ENCODE measurements around the gene KRT72. TPM values are rescaled to one million over a fixed set of nuclear protein-coding genes. Genes with fewer than 3 reads are reported as not detected.

KRT72 gene
- polyA plus RNA-seq, 1 donor from 2014 or later, result not detected

DNA sequence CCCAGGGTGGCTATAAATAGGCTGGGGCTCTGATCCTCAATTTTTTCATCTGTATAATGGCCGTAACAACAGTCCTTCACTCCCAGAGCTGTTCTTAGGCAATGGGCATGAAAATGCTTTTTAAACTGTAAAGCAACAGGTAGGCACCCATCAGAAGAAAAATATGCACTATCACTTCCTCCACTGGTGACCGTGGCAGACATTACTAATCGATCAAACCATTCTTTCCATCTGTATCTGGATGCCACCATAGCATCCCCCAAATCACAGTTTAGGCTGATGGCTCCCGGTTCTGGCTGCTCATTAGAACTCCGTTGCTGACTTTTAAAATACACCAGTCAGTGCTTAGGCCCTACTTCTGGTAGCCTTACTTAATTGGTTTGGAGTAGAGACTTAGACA lies 59.6 kb downstream of the KRT72 start:
- Histone ChIP-seq H2AFZ (ENCODE audit: low read depth, low read length) (no peak overlapping the region), H3K27ac (ENCODE audit: low read length) (no peak overlapping the region), H3K4me3 (ENCODE audit: low read length) (no peak overlapping the region), H3K9ac (ENCODE audit: low read length) (no peak overlapping the region), H3K36me3 (ENCODE audit: insufficient read depth, low read length) (no peaks in the 10 kb centered on the region), H3K9me3 (ENCODE audit: low read length) (no peaks in the 10 kb centered on the region), H4K20me1 (ENCODE audit: insufficient read depth) (no peaks in the 10 kb centered on the region), H3F3A (ENCODE audit: insufficient read depth, low read length, poor library complexity, severe bottlenecking) (no peaks in the 10 kb centered on the region), H3K27me3 (ENCODE audit: insufficient read depth, low read depth, low read length) (no peaks in the 10 kb centered on the region), H3K79me2 (replicated peaks; ENCODE audit: insufficient read depth, low read length) (no peaks in the 10 kb centered on the region), H3K4me2 (ENCODE audit: low read length) (no peak overlapping the region), H3K9me2 (ENCODE audit: insufficient read depth, low read length) (no peaks in the 10 kb centered on the region)
- no peak for TF ChIP-seq REST (IDR thresholded peaks at IDR 0.05; ENCODE audit: borderline replicate concordance)
- no peak for TF ChIP-seq EP300 (conservative IDR thresholded peaks at IDR 0.05; ENCODE audit: poor library complexity, severe bottlenecking)
- no peak for TF ChIP-seq SMC3 (conservative IDR thresholded peaks at IDR 0.05; ENCODE audit: poor library complexity)
- no peak for TF ChIP-seq MXI1 (conservative IDR thresholded peaks at IDR 0.05; ENCODE audit: poor library complexity, severe bottlenecking)
- TF ChIP-seq, protein P1, sequence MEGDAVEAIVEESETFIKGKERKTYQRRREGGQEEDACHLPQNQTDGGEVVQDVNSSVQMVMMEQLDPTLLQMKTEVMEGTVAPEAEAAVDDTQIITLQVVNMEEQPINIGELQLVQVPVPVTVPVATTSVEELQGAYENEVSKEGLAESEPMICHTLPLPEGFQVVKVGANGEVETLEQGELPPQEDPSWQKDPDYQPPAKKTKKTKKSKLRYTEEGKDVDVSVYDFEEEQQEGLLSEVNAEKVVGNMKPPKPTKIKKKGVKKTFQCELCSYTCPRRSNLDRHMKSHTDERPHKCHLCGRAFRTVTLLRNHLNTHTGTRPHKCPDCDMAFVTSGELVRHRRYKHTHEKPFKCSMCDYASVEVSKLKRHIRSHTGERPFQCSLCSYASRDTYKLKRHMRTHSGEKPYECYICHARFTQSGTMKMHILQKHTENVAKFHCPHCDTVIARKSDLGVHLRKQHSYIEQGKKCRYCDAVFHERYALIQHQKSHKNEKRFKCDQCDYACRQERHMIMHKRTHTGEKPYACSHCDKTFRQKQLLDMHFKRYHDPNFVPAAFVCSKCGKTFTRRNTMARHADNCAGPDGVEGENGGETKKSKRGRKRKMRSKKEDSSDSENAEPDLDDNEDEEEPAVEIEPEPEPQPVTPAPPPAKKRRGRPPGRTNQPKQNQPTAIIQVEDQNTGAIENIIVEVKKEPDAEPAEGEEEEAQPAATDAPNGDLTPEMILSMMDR (IDR thresholded peaks at IDR 0.05; ENCODE audit: poor library complexity, severe bottlenecking), result no peak
- no peak for TF ChIP-seq EZH2 (IDR thresholded peaks at IDR 0.05; ENCODE audit: borderline replicate concordance, insufficient read depth, low read length, poor library complexity, severe bottlenecking)
- TF ChIP-seq TAF1 (IDR thresholded peaks at IDR 0.05; ENCODE audit: low read depth), result no peak
- no peak for TF ChIP-seq POLR2AphosphoS5 (IDR thresholded peaks at IDR 0.05)
- no peak for TF ChIP-seq RAD21 (conservative IDR thresholded peaks at IDR 0.05)

GRCh38 chr12:52540531-52540930 lies 60.7 kb downstream of the KRT72 start:
- Histone ChIP-seq H3K27ac (ENCODE audit: low read length) (no peak overlapping the region), H3K9me3 (ENCODE audit: low read length) (no peaks in the 10 kb centered on the region), H3F3A (ENCODE audit: insufficient read depth, low read length, poor library complexity, severe bottlenecking) (no peaks in the 10 kb centered on the region), H3K9ac (ENCODE audit: low read length) (no peak overlapping the region), H3K4me2 (ENCODE audit: low read length) (no peak overlapping the region), H3K36me3 (ENCODE audit: insufficient read depth, low read length) (no peaks in the 10 kb centered on the region), H3K4me3 (ENCODE audit: low read length) (no peak overlapping the region), H4K20me1 (ENCODE audit: insufficient read depth) (no peaks in the 10 kb centered on the region), H3K9me2 (ENCODE audit: insufficient read depth, low read length) (no peaks in the 10 kb centered on the region), H2AFZ (ENCODE audit: low read depth, low read length) (no peak overlapping the region), H3K27me3 (ENCODE audit: insufficient read depth, low read depth, low read length) (no peaks in the 10 kb centered on the region), H3K79me2 (replicated peaks; ENCODE audit: insufficient read depth, low read length) (no peaks in the 10 kb centered on the region)
- TF ChIP-seq, protein P1 (IDR thresholded peaks at IDR 0.05; ENCODE audit: poor library complexity, severe bottlenecking), result no peak
- TF ChIP-seq TAF1 (IDR thresholded peaks at IDR 0.05; ENCODE audit: low read depth) (no peak), EZH2 (IDR thresholded peaks at IDR 0.05; ENCODE audit: borderline replicate concordance, insufficient read depth, low read length, poor library complexity, severe bottlenecking) (no peak), RAD21 (conservative IDR thresholded peaks at IDR 0.05) (no peak), MXI1 (conservative IDR thresholded peaks at IDR 0.05; ENCODE audit: poor library complexity, severe bottlenecking) (no peak), SMC3 (conservative IDR thresholded peaks at IDR 0.05; ENCODE audit: poor library complexity) (no peak), REST (IDR thresholded peaks at IDR 0.05; ENCODE audit: borderline replicate concordance) (no peak)
